Right forelimb (tissue), 1 donor: ENCODE measurements around the gene PUSL1.

ENCODE experiments used
- DNase-seq: peaks from one replicate; pipeline ENCODE4 v3.0.0-alpha.2; 2018

PUSL1 gene

GRCh38 chr1:1307923-1308755 lies at the start of gene PUSL1, which contains the start of gene ACAP3:
Gene PUSL1, plus strand, starts transcription at chr1:1308597. Its CDS starts 47 bp downstream, at chr1:1308644.
Gene ACAP3, minus strand, starts transcription at chr1:1307930. Its CDS starts 115 bp downstream, at chr1:1307815.
- DNase-seq: peak; percentile 94

GRCh38 chr1:1259119-1259488 lies 49.3 kb upstream of the PUSL1 start:
- DNase-seq: no peak

- DNase-seq: no peak
Observed at GRCh38 chr1:1259540-1259939, 48.9 kb upstream of the PUSL1 start.

- DNase-seq: no peak
Observed at GRCh38 chr1:1259951-1260600, 48.3 kb upstream of the PUSL1 start.

GRCh38 chr1:1260843-1261560 lies 47.4 kb upstream of the PUSL1 start:
- no peak for DNase-seq

GRCh38 chr1:1262071-1262470 lies 46.3 kb upstream of the PUSL1 start:
- DNase-seq: no peak

- no peak for DNase-seq
Observed at GRCh38 chr1:1262758-1263157, 45.6 kb upstream of the PUSL1 start.

GRCh38 chr1:1264026-1264425 lies 44.4 kb upstream of the PUSL1 start:
- no peak for DNase-seq

- no peak for DNase-seq
Observed at GRCh38 chr1:1264868-1265272, 43.5 kb upstream of the PUSL1 start.

- no peak for DNase-seq
Observed at GRCh38 chr1:1267488-1268283, 40.7 kb upstream of the PUSL1 start.

GRCh38 chr1:1268284-1268682 lies 40.1 kb upstream of the PUSL1 start:
- no peak for DNase-seq

- DNase-seq: no peak
Observed at GRCh38 chr1:1270813-1271212, 37.6 kb upstream of the PUSL1 start.

- DNase-seq: no peak
Observed at GRCh38 chr1:1272341-1273208, 35.8 kb upstream of the PUSL1 start.

GRCh38 chr1:1273209-1273511 lies 35.2 kb upstream of the PUSL1 start:
- no peak for DNase-seq

GRCh38 chr1:1273512-1274298 lies 34.7 kb upstream of the PUSL1 start, which contains the start of gene UBE2J2:
Gene UBE2J2, minus strand, starts transcription at chr1:1273854. Its CDS starts 5,862 bp downstream, at chr1:1267992.
- peak; percentile 97 for DNase-seq

- no peak for DNase-seq
Observed at GRCh38 chr1:1274299-1274930, 34.0 kb upstream of the PUSL1 start.

GRCh38 chr1:1274931-1275431 lies 33.4 kb upstream of the PUSL1 start:
- no peak for DNase-seq

- DNase-seq: no peak
Observed at GRCh38 chr1:1275836-1276235, 32.6 kb upstream of the PUSL1 start.

GRCh38 chr1:1278620-1279019 lies 29.8 kb upstream of the PUSL1 start:
- DNase-seq: no peak

- no peak for DNase-seq
Observed at GRCh38 chr1:1279028-1279427, 29.4 kb upstream of the PUSL1 start.
